GM13977 (cell line): Measurements from ENCODE around the gene RCOR1.
A peak's percentile ranks its signal among the peaks of the same experiment; 100 is the strongest.

Source experiments
- DNase-seq: peaks from one replicate; pipeline ENCODE4 v3.0.0; 2012; ENCODE audit warnings: low spot score
- in situ Hi-C: fragments of 300-500 bp; cut with MboI; formaldehyde crosslinking; loops from one replicate; pipeline ENCODE4 v1.12.0; 2022; ENCODE audit warnings: low sequenced_read_pairs, low pct_unique_long_range_greater_than_20kb, mixed read lengths, inconsistent platforms; ENCODE audit not compliant: unreplicated experiment
- TF ChIP-seq, protein P1 (sequence below): IDR thresholded peaks from 2 replicates; pipeline ENCODE4 v1.5.1; 2012; ENCODE audit warnings: mild to moderate bottlenecking, control low read depth; ENCODE audit not compliant: insufficient read depth; ENCODE audit errors: extremely low read depth, missing control alignments

The RCOR1 gene

DNA sequence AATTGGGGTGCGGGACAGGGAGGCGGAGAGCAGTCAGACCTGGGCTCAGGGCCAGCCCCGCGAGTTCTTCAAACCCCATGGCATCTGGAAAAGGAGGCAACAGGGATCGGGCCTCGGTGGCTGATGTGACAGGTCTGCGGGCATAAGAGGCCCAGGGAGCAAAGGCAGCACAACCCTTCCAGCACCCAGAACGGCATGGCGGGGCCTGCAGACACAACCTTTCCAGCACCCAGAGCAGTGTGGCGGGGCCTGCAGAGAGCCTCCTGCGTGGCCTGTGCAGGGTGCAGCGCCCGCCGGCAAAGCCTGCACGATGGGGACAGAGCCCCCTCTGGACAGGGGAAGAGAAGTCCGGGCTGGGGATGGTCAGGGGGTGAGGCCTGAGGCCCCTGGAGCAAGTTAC is 158.6 kb downstream of the RCOR1 start:
- TF ChIP-seq, protein P1, sequence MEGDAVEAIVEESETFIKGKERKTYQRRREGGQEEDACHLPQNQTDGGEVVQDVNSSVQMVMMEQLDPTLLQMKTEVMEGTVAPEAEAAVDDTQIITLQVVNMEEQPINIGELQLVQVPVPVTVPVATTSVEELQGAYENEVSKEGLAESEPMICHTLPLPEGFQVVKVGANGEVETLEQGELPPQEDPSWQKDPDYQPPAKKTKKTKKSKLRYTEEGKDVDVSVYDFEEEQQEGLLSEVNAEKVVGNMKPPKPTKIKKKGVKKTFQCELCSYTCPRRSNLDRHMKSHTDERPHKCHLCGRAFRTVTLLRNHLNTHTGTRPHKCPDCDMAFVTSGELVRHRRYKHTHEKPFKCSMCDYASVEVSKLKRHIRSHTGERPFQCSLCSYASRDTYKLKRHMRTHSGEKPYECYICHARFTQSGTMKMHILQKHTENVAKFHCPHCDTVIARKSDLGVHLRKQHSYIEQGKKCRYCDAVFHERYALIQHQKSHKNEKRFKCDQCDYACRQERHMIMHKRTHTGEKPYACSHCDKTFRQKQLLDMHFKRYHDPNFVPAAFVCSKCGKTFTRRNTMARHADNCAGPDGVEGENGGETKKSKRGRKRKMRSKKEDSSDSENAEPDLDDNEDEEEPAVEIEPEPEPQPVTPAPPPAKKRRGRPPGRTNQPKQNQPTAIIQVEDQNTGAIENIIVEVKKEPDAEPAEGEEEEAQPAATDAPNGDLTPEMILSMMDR = no peak
- in situ Hi-C loops = no loop called here
- no peak for DNase-seq

DNA sequence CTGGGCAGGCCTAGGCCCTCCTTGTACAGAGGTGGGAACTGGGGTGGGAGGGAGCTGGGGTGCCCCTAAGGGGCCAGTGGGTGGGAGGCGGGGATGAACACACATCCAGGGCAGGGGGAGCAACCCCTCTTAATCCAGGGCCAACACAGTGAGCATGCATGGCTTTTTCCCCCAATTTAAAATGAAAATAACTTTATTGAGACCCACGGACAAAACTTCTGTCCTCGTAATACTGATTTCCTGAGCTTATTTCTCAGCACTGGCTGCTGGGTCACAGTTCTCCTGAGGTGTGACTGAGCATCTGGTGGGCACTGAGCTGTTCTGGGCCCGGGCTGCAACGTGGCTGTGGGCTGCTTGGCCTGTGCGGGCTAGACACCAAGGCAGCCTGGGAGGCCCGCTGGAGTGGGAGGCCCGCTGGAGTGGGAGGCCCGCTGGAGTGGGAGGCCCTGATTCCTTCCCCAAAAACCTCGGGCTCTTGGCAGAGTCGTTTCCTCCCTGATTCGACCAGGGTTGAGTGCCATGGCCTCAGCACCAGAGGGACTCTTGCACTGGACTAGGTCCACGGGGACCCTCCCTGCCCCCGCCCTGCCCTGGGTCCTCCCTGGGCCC is 159.9 kb downstream of the RCOR1 start:
- DNase-seq = no peak
- in situ Hi-C loops = no loop called here
- TF ChIP-seq, protein P1 = no peak

DNA sequence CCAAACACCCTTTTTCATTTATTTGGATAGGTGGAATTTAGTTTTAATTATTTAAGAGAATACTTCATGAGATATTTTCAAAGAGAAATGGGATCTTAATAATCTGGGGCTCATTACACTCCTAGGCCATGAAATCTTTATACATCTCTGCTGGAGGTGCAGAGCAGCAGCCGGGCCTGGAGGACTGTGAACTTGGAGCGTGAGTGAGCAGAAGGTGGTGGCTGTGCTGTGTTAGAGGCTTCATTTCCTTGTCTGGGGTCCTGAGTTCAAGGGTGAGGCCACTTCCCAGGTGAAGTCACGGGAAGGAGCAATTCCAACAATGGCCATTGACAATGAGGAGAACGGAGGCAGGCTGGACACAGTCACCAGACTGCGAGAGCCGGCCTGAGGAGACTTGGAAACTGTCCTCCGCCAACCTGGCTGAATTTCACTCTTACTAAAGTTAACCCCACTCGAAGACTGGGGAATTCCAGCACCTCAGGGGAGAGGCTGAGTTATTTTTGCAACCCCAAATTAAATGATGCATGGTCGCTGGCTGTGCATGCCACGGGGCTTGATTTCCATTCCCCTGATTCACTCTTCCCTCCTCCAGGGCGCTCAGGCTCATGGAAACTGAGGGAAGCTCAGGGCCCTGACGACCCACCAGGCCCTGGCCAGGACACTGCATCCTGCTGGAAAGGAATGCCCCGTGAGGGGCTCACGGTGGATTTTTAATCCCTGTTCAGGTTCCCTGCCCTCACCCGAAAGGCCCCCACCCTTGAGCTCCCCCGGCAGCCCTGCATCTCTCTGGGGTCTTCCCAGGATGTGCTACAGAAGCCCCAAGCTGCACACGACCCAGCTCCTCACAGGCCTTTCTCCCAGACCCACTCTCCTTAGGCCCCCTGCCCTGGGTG is 162.2 kb downstream of the RCOR1 start:
- TF ChIP-seq, protein P1 = no peak
- in situ Hi-C loops = no loop called here
- DNase-seq = peak; percentile 81

DNA sequence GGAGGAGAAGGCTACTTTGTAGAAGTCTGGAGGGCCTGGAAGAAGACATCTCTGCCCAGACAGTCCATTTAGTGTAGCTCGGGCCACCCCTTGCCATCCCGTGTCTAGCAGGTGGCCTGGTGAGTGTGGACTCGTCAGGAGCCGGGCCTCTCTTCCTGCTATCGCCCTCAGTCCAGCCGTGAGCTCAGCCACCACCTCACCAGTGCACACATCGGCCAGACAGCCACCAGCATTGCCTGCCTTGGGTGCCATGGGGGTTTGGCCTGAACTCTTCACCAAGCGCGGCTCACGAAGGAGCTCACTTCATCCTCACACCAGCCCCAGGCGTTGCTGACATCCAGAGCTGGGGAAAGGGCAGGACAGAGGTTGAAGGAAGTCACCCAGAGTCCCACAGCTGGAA is 165.2 kb downstream of the RCOR1 start:
- in situ Hi-C loops = no loop called here
- TF ChIP-seq, protein P1 = no peak
- no peak for DNase-seq

DNA sequence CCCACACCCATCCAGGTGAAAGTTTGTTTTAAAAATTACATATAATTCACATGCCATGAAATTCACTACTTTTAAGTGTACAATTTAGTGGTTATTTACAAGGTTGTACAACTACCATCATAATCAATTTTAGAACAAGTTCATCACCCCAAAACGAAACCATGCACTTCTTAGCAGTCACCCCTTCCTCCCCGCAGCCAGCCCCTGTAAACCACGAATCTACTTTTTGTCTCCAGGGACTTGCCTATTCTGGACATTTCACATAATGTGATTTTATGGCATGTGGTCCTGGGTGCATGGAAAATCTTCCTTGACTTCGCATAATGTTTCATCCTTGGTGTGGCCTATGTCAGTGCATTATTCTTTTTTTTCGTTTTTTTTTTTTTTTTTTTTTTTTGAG is 165.6 kb downstream of the RCOR1 start:
- DNase-seq = peak; percentile 52
- TF ChIP-seq, protein P1 = no peak
- in situ Hi-C loops = no loop called here

DNA sequence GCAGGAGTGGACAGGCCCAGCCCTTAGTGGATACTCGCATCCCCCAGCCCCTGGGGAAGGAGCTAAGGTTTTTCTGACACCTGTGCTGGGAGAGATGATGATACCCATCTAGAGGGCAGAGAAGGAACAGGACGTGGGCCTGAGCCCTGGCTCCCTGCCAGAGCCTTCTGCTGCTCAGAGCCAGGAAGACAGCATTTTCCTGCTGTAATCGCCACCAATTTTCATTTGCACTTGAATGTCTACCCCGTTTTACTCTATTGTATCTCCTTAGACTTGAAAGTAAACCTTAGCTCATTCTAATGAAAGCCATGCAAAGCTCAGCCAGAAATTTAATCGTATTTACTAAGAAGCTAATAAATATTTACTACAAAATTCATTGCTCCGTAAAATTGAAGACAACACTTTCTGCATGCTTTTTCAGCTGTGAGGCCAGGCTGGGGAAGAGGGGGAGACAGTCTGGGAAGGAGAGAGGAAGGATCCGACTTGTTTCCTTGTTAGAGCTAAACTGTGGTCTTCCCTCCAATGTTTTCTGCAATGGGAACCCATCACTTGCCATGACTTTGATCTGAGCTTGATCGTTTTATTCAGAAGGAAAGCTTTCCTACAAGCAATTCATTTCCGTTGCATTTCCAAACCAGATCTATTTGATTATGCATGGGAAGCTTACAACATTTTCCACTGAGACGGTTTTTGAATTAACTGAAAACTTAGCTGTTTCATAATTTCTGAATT is 167.2 kb downstream of the RCOR1 start:
- TF ChIP-seq, protein P1 = no peak
- DNase-seq = no peak
- in situ Hi-C loops = no loop called here
